ENCODE data around the gene PIBF1. TPM values are rescaled to one million over a fixed set of nuclear protein-coding genes. Genes with fewer than 3 reads are reported as not detected.
"Not testable (repeated sequence)": the region's sequence is repeated elsewhere in the genome, so short reads cannot be mapped to it uniquely, and the experiment has no call there.

Gene PIBF1
- total and polyA plus RNA-seq, 4 donors: 3.1 to 18.3 (median 6.5) TPM

- H3K27ac ChIP-seq (ENCODE audit: low read depth in 1 of 2, low read length in 2 of 2): no peak overlapping the region
- H3K27me3 ChIP-seq (ENCODE audit: control insufficient read depth in 4 of 4, insufficient read depth in 4 of 4, low read length in 3 of 4): no peaks in the 10 kb centered on the region
- DNase-seq (ENCODE audit: low spot score): no peak
- peaks cover 3 to 16% (median 8%) of the 10 kb centered on the region in 4 donors for H3K36me3 ChIP-seq (ENCODE audit: control insufficient read depth in 4 of 4, insufficient read depth in 3 of 4, low read depth in 1 of 4, low read length in 3 of 4)
- no peak overlapping the region for H3K9ac ChIP-seq (ENCODE audit: low read depth in 1 of 2, low read length in 2 of 2)
- H3K9me3 ChIP-seq (ENCODE audit: control insufficient read depth in 4 of 4, low read length in 3 of 4): no peaks in the 10 kb centered on the region
- H3K4me3 ChIP-seq (ENCODE audit: low read depth in 1 of 3, low read length in 3 of 3): no peak overlapping the region
- TF ChIP-seq MAX (IDR thresholded peaks at IDR 0.05) (no peak), HNF4G (IDR thresholded peaks at IDR 0.05) (no peak)
- no peaks in the 10 kb centered on the region for H3K4me1 ChIP-seq (ENCODE audit: control insufficient read depth in 4 of 4, insufficient read depth in 4 of 4, low read length in 3 of 4)
Observed at GRCh38 chr13:72931311-72931710, 149.4 kb downstream of the PIBF1 start.

- no peaks in the 10 kb centered on the region for H3K27me3 ChIP-seq (ENCODE audit: control insufficient read depth in 4 of 4, insufficient read depth in 4 of 4, low read length in 3 of 4)
- TF ChIP-seq MAX (IDR thresholded peaks at IDR 0.05): no peak
- TF ChIP-seq HNF4A (conservative IDR thresholded peaks at IDR 0.05): no peak
- TF ChIP-seq, protein P1, sequence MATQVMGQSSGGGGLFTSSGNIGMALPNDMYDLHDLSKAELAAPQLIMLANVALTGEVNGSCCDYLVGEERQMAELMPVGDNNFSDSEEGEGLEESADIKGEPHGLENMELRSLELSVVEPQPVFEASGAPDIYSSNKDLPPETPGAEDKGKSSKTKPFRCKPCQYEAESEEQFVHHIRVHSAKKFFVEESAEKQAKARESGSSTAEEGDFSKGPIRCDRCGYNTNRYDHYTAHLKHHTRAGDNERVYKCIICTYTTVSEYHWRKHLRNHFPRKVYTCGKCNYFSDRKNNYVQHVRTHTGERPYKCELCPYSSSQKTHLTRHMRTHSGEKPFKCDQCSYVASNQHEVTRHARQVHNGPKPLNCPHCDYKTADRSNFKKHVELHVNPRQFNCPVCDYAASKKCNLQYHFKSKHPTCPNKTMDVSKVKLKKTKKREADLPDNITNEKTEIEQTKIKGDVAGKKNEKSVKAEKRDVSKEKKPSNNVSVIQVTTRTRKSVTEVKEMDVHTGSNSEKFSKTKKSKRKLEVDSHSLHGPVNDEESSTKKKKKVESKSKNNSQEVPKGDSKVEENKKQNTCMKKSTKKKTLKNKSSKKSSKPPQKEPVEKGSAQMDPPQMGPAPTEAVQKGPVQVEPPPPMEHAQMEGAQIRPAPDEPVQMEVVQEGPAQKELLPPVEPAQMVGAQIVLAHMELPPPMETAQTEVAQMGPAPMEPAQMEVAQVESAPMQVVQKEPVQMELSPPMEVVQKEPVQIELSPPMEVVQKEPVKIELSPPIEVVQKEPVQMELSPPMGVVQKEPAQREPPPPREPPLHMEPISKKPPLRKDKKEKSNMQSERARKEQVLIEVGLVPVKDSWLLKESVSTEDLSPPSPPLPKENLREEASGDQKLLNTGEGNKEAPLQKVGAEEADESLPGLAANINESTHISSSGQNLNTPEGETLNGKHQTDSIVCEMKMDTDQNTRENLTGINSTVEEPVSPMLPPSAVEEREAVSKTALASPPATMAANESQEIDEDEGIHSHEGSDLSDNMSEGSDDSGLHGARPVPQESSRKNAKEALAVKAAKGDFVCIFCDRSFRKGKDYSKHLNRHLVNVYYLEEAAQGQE (IDR thresholded peaks at IDR 0.05): no peak
- H3K4me3 ChIP-seq (ENCODE audit: low read depth in 1 of 3, low read length in 3 of 3): no peak overlapping the region
- 96% methylated on average over 1 of the region's 1 CpG for WGBS
- no peak for DNase-seq (ENCODE audit: low spot score)
- H3K27ac ChIP-seq (ENCODE audit: low read depth in 1 of 2, low read length in 2 of 2): no peak overlapping the region
- H3K4me1 ChIP-seq (ENCODE audit: control insufficient read depth in 4 of 4, insufficient read depth in 4 of 4, low read length in 3 of 4): no peaks in the 10 kb centered on the region
- peaks cover 1 to 16% (median 7%) of the 10 kb centered on the region in 4 donors for H3K36me3 ChIP-seq (ENCODE audit: control insufficient read depth in 4 of 4, insufficient read depth in 3 of 4, low read depth in 1 of 4, low read length in 3 of 4)
- H3K9ac ChIP-seq (ENCODE audit: low read depth in 1 of 2, low read length in 2 of 2): no peak overlapping the region
- no peaks in the 10 kb centered on the region for H3K9me3 ChIP-seq (ENCODE audit: control insufficient read depth in 4 of 4, low read length in 3 of 4)
Observed at GRCh38 chr13:72932250-72932649, 150.3 kb downstream of the PIBF1 start.

DNA sequence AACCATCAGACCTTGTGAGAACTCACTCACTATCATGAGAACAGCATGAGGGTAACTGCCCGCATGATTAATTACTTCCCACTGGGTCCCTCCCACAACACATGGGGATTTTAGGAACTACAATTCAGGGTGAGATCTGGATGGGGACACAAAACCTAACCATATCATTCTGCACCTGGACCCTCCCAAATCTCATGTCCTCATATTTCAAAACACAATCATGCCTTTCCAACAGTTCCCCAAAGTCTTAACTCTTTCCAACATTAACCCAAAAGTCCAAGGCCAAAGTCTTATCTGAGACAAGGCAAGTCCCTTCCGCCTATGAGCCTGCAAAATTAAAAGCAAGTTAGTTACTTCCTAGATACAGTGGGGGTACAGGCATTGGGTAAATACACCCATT, 164.3 kb downstream of the PIBF1 start:
- WGBS: over 99% methylated on average over 2 of the region's 2 CpGs
- H3K4me1 ChIP-seq (ENCODE audit: control insufficient read depth in 4 of 4, insufficient read depth in 4 of 4, low read length in 3 of 4); H3K27ac ChIP-seq (ENCODE audit: low read depth in 1 of 2, low read length in 2 of 2); H3K36me3 ChIP-seq (ENCODE audit: control insufficient read depth in 4 of 4, insufficient read depth in 3 of 4, low read depth in 1 of 4, low read length in 3 of 4); H3K27me3 ChIP-seq (ENCODE audit: control insufficient read depth in 4 of 4, insufficient read depth in 4 of 4, low read length in 3 of 4); DNase-seq (ENCODE audit: low spot score); H3K4me3 ChIP-seq (ENCODE audit: low read depth in 1 of 3, low read length in 3 of 3); H3K9me3 ChIP-seq (ENCODE audit: control insufficient read depth in 4 of 4, low read length in 3 of 4); H3K9ac ChIP-seq (ENCODE audit: low read depth in 1 of 2, low read length in 2 of 2): not testable (repeated sequence)

DNA sequence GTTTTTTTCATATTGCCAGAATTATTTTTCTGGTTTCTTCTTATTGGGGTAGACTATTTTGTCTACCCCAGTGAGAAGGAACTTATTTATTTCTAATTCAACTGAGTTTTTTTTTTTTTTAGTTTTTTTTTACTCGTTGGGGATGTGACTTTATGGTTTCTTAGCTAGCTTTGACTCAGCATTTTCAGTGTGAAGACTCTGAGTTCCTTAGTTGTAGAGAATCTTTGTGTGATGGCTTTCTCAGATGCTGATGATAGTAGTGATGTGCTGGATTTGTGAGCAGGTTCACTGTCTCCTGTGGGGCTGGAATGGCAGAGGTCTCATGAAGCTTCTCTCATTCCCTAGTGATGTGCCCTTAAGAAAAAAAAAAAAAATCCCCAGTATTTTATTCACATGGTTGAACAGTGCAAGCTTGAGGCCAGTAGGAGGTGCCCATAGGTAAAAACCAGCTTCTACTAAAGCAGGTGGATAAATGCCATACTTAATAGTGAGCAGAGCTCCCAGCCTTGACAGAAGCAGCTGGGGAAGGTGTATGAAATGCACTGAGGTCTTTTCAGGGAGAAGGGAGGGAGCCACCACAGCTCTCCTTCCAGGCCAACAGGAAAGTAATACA, 170.7 kb downstream of the PIBF1 start:
- peaks cover 0 to 11% (median 3%) of the 10 kb centered on the region in 4 donors for H3K36me3 ChIP-seq (ENCODE audit: control insufficient read depth in 4 of 4, insufficient read depth in 3 of 4, low read depth in 1 of 4, low read length in 3 of 4)
- no peaks in the 10 kb centered on the region for H3K9me3 ChIP-seq (ENCODE audit: control insufficient read depth in 4 of 4, low read length in 3 of 4)
- H3K9ac ChIP-seq (ENCODE audit: low read depth in 1 of 2, low read length in 2 of 2): no peak overlapping the region
- 87% methylated on average over 1 of the region's 1 CpG for WGBS
- no peak overlapping the region for H3K4me3 ChIP-seq (ENCODE audit: low read depth in 1 of 3, low read length in 3 of 3)
- no peak for TF ChIP-seq TAF1 (conservative IDR thresholded peaks at IDR 0.05)
- no peak for TF ChIP-seq NR2F2 (IDR thresholded peaks at IDR 0.05)
- TF ChIP-seq GABPA (IDR thresholded peaks at IDR 0.05 in 1 of 2, conservative IDR thresholded peaks at IDR 0.05 in 1 of 2): no peak
- TF ChIP-seq ATF3 (IDR thresholded peaks at IDR 0.05): no peak
- TF ChIP-seq YY1 (IDR thresholded peaks at IDR 0.05): no peak
- no peak for TF ChIP-seq SP1 (IDR thresholded peaks at IDR 0.05)
- TF ChIP-seq RAD21 (IDR thresholded peaks at IDR 0.05): no peak
- TF ChIP-seq JUND (IDR thresholded peaks at IDR 0.05): no peak
- TF ChIP-seq MAX (IDR thresholded peaks at IDR 0.05): no peak
- no peak overlapping the region for H3K27ac ChIP-seq (ENCODE audit: low read depth in 1 of 2, low read length in 2 of 2)
- H3K4me1 ChIP-seq (ENCODE audit: control insufficient read depth in 4 of 4, insufficient read depth in 4 of 4, low read length in 3 of 4): no peaks in the 10 kb centered on the region
- DNase-seq (ENCODE audit: low spot score): no peak
- H3K27me3 ChIP-seq (ENCODE audit: control insufficient read depth in 4 of 4, insufficient read depth in 4 of 4, low read length in 3 of 4): no peaks in the 10 kb centered on the region
